IMR-90 (cell line): ENCODE results near the gene RNF182. TPM values are rescaled to one million over a fixed set of nuclear protein-coding genes. Genes with fewer than 3 reads are reported as not detected.

Experiments
- ATAC-seq: fragments of 200-7000 bp; cut with Tn5 transposase; 2 replicates; pipeline ENCODE4 v1.9.1; 2020; ENCODE audit warnings: low read depth, mild to moderate bottlenecking, moderate library complexity
- BruUV-seq: library from RNA; stranded (reverse); fragments of 400-500 nt; replicated peaks from 2 replicates; lab custom pipeline; 2021; lab: Mats Ljungman, UMichigan
- CTCF ChIA-PET: fragments of 300-600 bp; formaldehyde crosslinking; extraction: SDS; loops from one replicate; lab custom pipeline; 2021; ENCODE audit warnings: antibody characterized with exemption; lab: Yijun Ruan, JAX
- POLR2A ChIA-PET: fragments of 300-600 bp; sonication (Branson Sonifier 250); formaldehyde crosslinking; loops from one replicate; lab custom pipeline; 2022; ENCODE audit warnings: antibody characterized with exemption; ENCODE audit not compliant: unreplicated experiment; lab: Charles Lee
- DNase-seq: peaks from one replicate; pipeline ENCODE4 v3.0.0; 2013
- H2AFZ ChIP-seq: replicated peaks from 2 replicates; pipeline ENCODE3; 2013; ENCODE audit warnings: low read length, mild to moderate bottlenecking; ENCODE audit not compliant: poor library complexity
- H2AK5ac ChIP-seq: 2 replicates; pipeline ENCODE4 v1.6.1; 2013; ENCODE audit warnings: low read depth, low read length, inconsistent platforms
- H2AK9ac ChIP-seq: replicated peaks from 2 replicates; pipeline ENCODE3; 2013; ENCODE audit warnings: mild to moderate bottlenecking, low read depth, low read length, moderate library complexity; ENCODE audit not compliant: poor library complexity
- H2BK120ac ChIP-seq: 2 replicates; pipeline ENCODE4 v1.6.1; 2013; ENCODE audit warnings: low read depth, low read length, inconsistent platforms
- H2BK15ac ChIP-seq: 3 replicates; pipeline ENCODE4 v1.6.1; 2013; ENCODE audit warnings: low read depth, low read length, inconsistent platforms
- H2BK20ac ChIP-seq: 2 replicates; pipeline ENCODE4 v1.6.1; 2013; ENCODE audit warnings: low read depth, mild to moderate bottlenecking, inconsistent platforms, low read length, moderate library complexity
- H2BK5ac ChIP-seq: 2 replicates; pipeline ENCODE4 v1.6.1; 2013; ENCODE audit warnings: mild to moderate bottlenecking, low read depth, low read length, inconsistent platforms; ENCODE audit not compliant: poor library complexity, severe bottlenecking
- H3K14ac ChIP-seq: replicated peaks from 2 replicates; pipeline ENCODE4 v1.6.1; 2013; ENCODE audit warnings: low read depth, low read length, inconsistent platforms
- H3K18ac ChIP-seq: 2 replicates; pipeline ENCODE4 v1.6.1; 2013; ENCODE audit warnings: low read depth, low read length, control low read depth
- H3K23ac ChIP-seq: 2 replicates; pipeline ENCODE4 v1.6.1; 2013; ENCODE audit warnings: low read depth, low read length, inconsistent platforms
- H3K27ac ChIP-seq: 2 replicates; pipeline ENCODE4 v1.5.1; 2013; ENCODE audit warnings: mild to moderate bottlenecking, control low read depth, low read length; ENCODE audit not compliant: insufficient read depth
- H3K27me3 ChIP-seq: 2 replicates; pipeline ENCODE4 v1.6.1; 2013; ENCODE audit warnings: low read length; ENCODE audit not compliant: control insufficient read depth, insufficient read depth
- H3K36me3 ChIP-seq: 2 replicates; pipeline ENCODE4 v1.6.1; 2013; ENCODE audit warnings: low read length, mixed read lengths; ENCODE audit not compliant: control insufficient read depth, insufficient read depth
- H3K4ac ChIP-seq: 2 replicates; pipeline ENCODE4 v1.6.1; 2013; ENCODE audit warnings: low read depth, low read length, inconsistent platforms
- H3K4me1 ChIP-seq: 2 replicates; pipeline ENCODE4 v1.6.1; 2013; ENCODE audit warnings: low read length, mixed read lengths; ENCODE audit not compliant: control insufficient read depth, insufficient read depth
- H3K4me2 ChIP-seq: 2 replicates; pipeline ENCODE4 v1.6.1; 2013; ENCODE audit warnings: low read depth, mild to moderate bottlenecking, control low read depth, low read length, moderate library complexity
- H3K4me3 ChIP-seq: 2 replicates; pipeline ENCODE4 v1.5.1; 2013; ENCODE audit warnings: low read depth, mild to moderate bottlenecking, control low read depth, low read length, moderate library complexity; ENCODE audit not compliant: insufficient read depth
- H3K56ac ChIP-seq: 2 replicates; pipeline ENCODE4 v1.6.1; 2013; ENCODE audit warnings: low read length, inconsistent platforms; ENCODE audit not compliant: insufficient read depth; ENCODE audit errors: extremely low read depth
- H3K79me1 ChIP-seq, 2 experiments: 2 replicates each; pipeline ENCODE4 v1.6.1; 2013; ENCODE audit warnings: low read length in 2 of 2, inconsistent platforms in 1 of 2, low read depth in 1 of 2
- H3K9ac ChIP-seq: 2 replicates; pipeline ENCODE4 v1.6.1; 2013; ENCODE audit warnings: low read depth, low read length, control low read depth
- H3K9me1 ChIP-seq: 2 replicates; pipeline ENCODE4 v1.6.1; 2013; ENCODE audit warnings: low read length, inconsistent platforms; ENCODE audit not compliant: insufficient read depth
- H3K9me3 ChIP-seq: 2 replicates; pipeline ENCODE4 v1.6.1; 2013; ENCODE audit warnings: low read length; ENCODE audit not compliant: control insufficient read depth, insufficient read depth
- H4K20me1 ChIP-seq: 2 replicates; pipeline ENCODE4 v1.6.1; 2013; ENCODE audit warnings: low read length, inconsistent platforms; ENCODE audit not compliant: insufficient read depth
- H4K5ac ChIP-seq: 2 replicates; pipeline ENCODE4 v1.6.1; 2013; ENCODE audit warnings: mild to moderate bottlenecking, low read depth, low read length, control low read depth
- H4K8ac ChIP-seq, 2 experiments: 2 replicates each; pipeline ENCODE4 v1.6.1; 2013; ENCODE audit warnings: low read depth in 2 of 2, low read length in 2 of 2, control low read depth in 1 of 2, inconsistent platforms in 1 of 2
- H4K91ac ChIP-seq: 2 replicates; pipeline ENCODE4 v1.6.1; 2013; ENCODE audit warnings: low read depth, low read length, inconsistent platforms; ENCODE audit not compliant: insufficient read depth
- FOS ChIP-seq: fragments of 150-350 bp; IDR thresholded peaks from 2 replicates; pipeline ENCODE4 v1.6.1; 2016; ENCODE audit warnings: low read depth, low read length
- MAFK ChIP-seq: IDR thresholded peaks from 2 replicates; pipeline ENCODE4 v1.6.1; 2012; ENCODE audit warnings: low read depth, low read length, improper control_type of control experiment
- RCOR1 ChIP-seq: IDR thresholded peaks from 2 replicates; pipeline ENCODE4 v1.6.1; 2012; ENCODE audit warnings: mild to moderate bottlenecking, low read length, improper control_type of control experiment; ENCODE audit not compliant: insufficient replicate concordance
- WGBS, 2 experiments: methylation state at CpG; one replicate each; pipeline versions ENCODE4 v1.1.5 to v1.1.7; 2013; ENCODE audit warnings: missing lambda C conversion rate in 2 of 2; ENCODE audit not compliant: insufficient read length in 1 of 2; ENCODE audit errors: extremely low coverage in 2 of 2; 5-methylcytosine and 5-hydroxymethylcytosine counted together
- dilution Hi-C: fragments of 300-500 bp; cut with HindIII; formaldehyde crosslinking; loops from one replicate; pipeline ENCODE4 v1.14.3; 2018; ENCODE audit warnings: low sequenced_read_pairs; ENCODE audit not compliant: unreplicated experiment
- in situ Hi-C: fragments of 300-500 bp; cut with MboI; formaldehyde crosslinking; loops from 3 replicates; pipeline ENCODE4 v1.14.3; 2019; ENCODE audit warnings: low sequenced_read_pairs, inconsistent platforms, mixed read lengths
- intact Hi-C: fragments of 100-400 bp; cut with micrococcal nuclease; formaldehyde crosslinking; loops from 2 replicates; pipeline ENCODE4 v1.10.0; 2022
- polyA plus RNA-seq, 3 experiments: library from polyadenylated mRNA; depleted of rRNA; stranded (reverse); fragments of >200 nt; gene quantifications; 2 replicates each; pipeline ENCODE4 v1.2.3, GENCODE V29; 2012; ENCODE audit warnings: low replicate concordance in 1 of 3
- total RNA-seq: library from RNA; depleted of rRNA; stranded (reverse); fragments of >200 nt; gene quantifications from 2 replicates; pipeline ENCODE4 v1.2.3, GENCODE V29; 2012

RNF182 gene
- total and polyA plus RNA-seq, 2 of the 4 experiments (the other 2 are of a cell fraction), result 4.1 to 9.1 TPM

GRCh38 chr6:13923527-13924145 is 1.1 kb upstream of the RNF182 start:
- Histone ChIP-seq H3K4me3 (peak overlapping the region; percentile 57), H4K91ac (peak overlapping the region; percentile 82), H3K4me1 (peaks cover 2% of the 10 kb centered on the region), H3K9me1 (no peaks in the 10 kb centered on the region), H3K23ac (0 out of 2 replicates have a peak overlapping the region, but pooled peaks have one; percentile 25), H3K4me2 (peak overlapping the region; percentile 87), H2BK15ac (peak overlapping the region; percentile 90), H2AK5ac (peak overlapping the region; percentile 39; the same call in 1 of the 2 replicates), H3K27ac (peak overlapping the region; percentile 70), H3K27me3 (peaks cover 6% of the 10 kb centered on the region), H2BK20ac (peak overlapping the region; percentile 29; the same call in 1 of the 2 replicates), H3K9ac (peak overlapping the region; percentile 50), H3K18ac (peak overlapping the region; percentile 39), H4K8ac (peak overlapping the region; percentile 64 to 76), H3K79me1 (peaks cover 0 to 8% of the 10 kb centered on the region in 2 experiments; a peak in 3 of 4 replicates), H2BK5ac (peak overlapping the region; percentile 51), H2AK9ac (peak overlapping the region; percentile 68), H4K5ac (peak overlapping the region; percentile 7; the same call in 1 of the 2 replicates), H3K9me3 (no peaks in the 10 kb centered on the region; the same call in 1 of the 2 replicates), H3K36me3 (no peaks in the 10 kb centered on the region), H2AFZ (peak overlapping the region; percentile 92), H3K56ac (peak overlapping the region; percentile 83), H3K4ac (peak overlapping the region; percentile 73), H3K14ac (peak overlapping the region; percentile 61), H2BK120ac (peak overlapping the region; percentile 58), H4K20me1 (no peaks in the 10 kb centered on the region)
- in situ Hi-C loops, result loop anchor here (25.0 kb wide), 1 partner anchor 1464 kb away; no protein-coding TSS in a partner anchor
- ATAC-seq, result peak; percentile 48
- TF ChIP-seq MAFK (no peak), FOS (0 out of 2 replicates have a peak, but pooled peaks have one; percentile 15), RCOR1 (no peak)
- POLR2A ChIA-PET, result interaction anchor here (0.6 kb wide), 1 partner anchor 224 kb away, joined by 3 read pairs; no protein-coding TSS in a partner anchor
- dilution Hi-C loops, result no loop called here
- intact Hi-C loops, result loop anchor here (5.0 kb wide), 1 partner anchor 114 kb away; no protein-coding TSS in a partner anchor
- peak; percentile 65 for DNase-seq
- WGBS, 2 experiments, result no CpG with 5 or more reads among the region's 5 CpGs
- CTCF ChIA-PET, result interaction anchor here (0.9 to 2.5 kb wide), 6 partner anchors 11 to 143 kb away, joined by 3 to 13 read pairs (median 6); no protein-coding TSS in a partner anchor
- no TSS peak for BruUV-seq
